Kidney (tissue), 14 donors: Measurements from ENCODE around the gene ATP8B1. TPM values are rescaled to one million over a fixed set of nuclear protein-coding genes. Genes with fewer than 3 reads are reported as not detected.

ENCODE experiments used
- DNase-seq, 5 donors: peaks; one replicate each; pipeline ENCODE4 v3.0.0-alpha.2; 2013 to 2020
- FAIRE-seq: peaks from 2 replicates; lab custom pipeline; 2012; peaks lifted over from hg19 to GRCh38; lab: Jason Lieb, UNC
- H3K27ac ChIP-seq, 2 donors: one replicate each; pipeline ENCODE4 v1.7.0; 2013; ENCODE audit warnings: low read depth in 2 of 2, low read length in 2 of 2, inconsistent platforms in 1 of 2
- H3K27me3 ChIP-seq: one replicate; pipeline ENCODE4 v1.7.1; 2013; ENCODE audit warnings: low read length, inconsistent platforms; ENCODE audit not compliant: control insufficient read depth, insufficient read depth
- H3K36me3 ChIP-seq, 3 donors: one replicate each; pipeline versions ENCODE4 v1.7.0 to v1.7.1; 2013; ENCODE audit warnings: low read length in 3 of 3, control low read depth in 1 of 3, inconsistent platforms in 1 of 3; ENCODE audit not compliant: insufficient read depth in 3 of 3, control insufficient read depth in 2 of 3
- H3K4me1 ChIP-seq, 3 donors: one replicate each; pipeline versions ENCODE4 v1.7.0 to v1.7.1; 2013; ENCODE audit warnings: low read length in 3 of 3, inconsistent platforms in 1 of 3, low read depth in 1 of 3; ENCODE audit not compliant: control insufficient read depth in 2 of 3, insufficient read depth in 2 of 3
- H3K4me3 ChIP-seq, 3 donors: one replicate each; pipeline versions ENCODE4 v1.7.0 to v1.8.1; 2013; ENCODE audit warnings: low read length in 3 of 3, control low read depth in 1 of 3, inconsistent platforms in 1 of 3
- H3K9ac ChIP-seq, 3 donors: one replicate each; pipeline versions ENCODE4 v1.7.0 to v1.7.1; 2013; ENCODE audit warnings: low read length in 3 of 3, control low read depth in 1 of 3, inconsistent platforms in 1 of 3
- H3K9me3 ChIP-seq, 3 donors: one replicate each; pipeline versions ENCODE4 v1.7.0 to v1.7.1; 2013; ENCODE audit warnings: low read length in 3 of 3, control low read depth in 1 of 3, inconsistent platforms in 1 of 3; ENCODE audit not compliant: control insufficient read depth in 2 of 3, insufficient read depth in 1 of 3
- CTCF ChIP-seq: IDR thresholded peaks from 3 replicates; pipeline ENCODE4 v1.5.1; 2012; ENCODE audit warnings: mild to moderate bottlenecking, moderate library complexity, borderline replicate concordance; ENCODE audit not compliant: insufficient read depth; ENCODE audit errors: extremely low read depth
- intact Hi-C: fragments of 100-400 bp; cut with DNase I; formaldehyde crosslinking; loops from one replicate; pipeline ENCODE4 v1.11.1; 2022
- polyA plus RNA-seq: library from polyadenylated mRNA; stranded (reverse); fragments of 350-450 nt; fragmentation: Illumina TruSeq; extraction: RNeasy Lipid Tissue Mini Kit (QIAGEN cat#74804); gene quantifications from one replicate; pipeline ENCODE4 v1.2.3, GENCODE V29; 2014; ENCODE audit warnings: low read depth, low replicate concordance; ENCODE audit not compliant: insufficient read depth
- total RNA-seq: library from RNA; stranded (reverse); fragmentation: NEBNext Ultra II Directional; extraction: Animal tissue kit (Norgen Biotek cat#: 25700); gene quantifications from one replicate; pipeline ENCODE4 v1.2.1, GENCODE V29; 2021
- donor health status: control.
- donor health status: control.
- donor health status: control.
- donor health status: control.
- donor health status: control.
- donor health status: DM: yes; HTN: yes; CAD: no.
- donor health status: Normal renal cell carcinoma (clear cell type).

The ATP8B1 gene
- total and polyA plus RNA-seq, 2 donors from 2014 or later, result 5.2 to 40.8 TPM

- TF ChIP-seq CTCF, result no peak
- no peak for FAIRE-seq
- peaks cover 0 to 6% (median 0%) of the 10 kb centered on the region in 3 donors for H3K9me3 ChIP-seq
- no peak for DNase-seq
- H3K4me1 ChIP-seq, result no peaks in the 10 kb centered on the region
- H3K4me3 ChIP-seq, result no peak overlapping the region
- H3K9ac ChIP-seq, result no peak overlapping the region
- no peaks in the 10 kb centered on the region for H3K27me3 ChIP-seq
- no peaks in the 10 kb centered on the region for H3K36me3 ChIP-seq
- intact Hi-C loops, result no loop called here
- no peak overlapping the region for H3K27ac ChIP-seq
Measured at GRCh38 chr18:57814555-57814954, 11.4 kb upstream of the ATP8B1 start.

DNA sequence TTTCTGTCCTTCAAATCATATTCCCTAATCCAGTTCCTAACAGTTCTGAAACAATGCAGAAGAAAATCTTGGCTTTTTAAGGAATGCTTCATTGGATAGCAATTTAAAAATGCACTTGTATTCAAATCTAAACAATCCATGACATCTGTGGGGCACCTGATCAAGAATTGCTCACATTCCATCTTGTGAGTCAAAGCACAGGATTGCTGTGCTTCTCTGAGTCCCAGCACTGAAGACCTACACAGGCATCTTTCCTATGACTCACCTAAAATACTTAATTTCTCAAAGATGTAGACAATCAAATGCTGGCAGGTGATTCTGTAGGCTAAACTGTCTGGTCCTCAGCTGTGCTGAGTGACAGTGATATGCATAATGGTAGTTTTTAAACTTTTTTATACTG, 10.1 kb upstream of the ATP8B1 start:
- no peaks in the 10 kb centered on the region for H3K4me1 ChIP-seq
- H3K9me3 ChIP-seq, result peaks cover 0 to 6% (median 0%) of the 10 kb centered on the region in 3 donors
- DNase-seq (no peak), FAIRE-seq (no peak)
- no peaks in the 10 kb centered on the region for H3K36me3 ChIP-seq
- no peaks in the 10 kb centered on the region for H3K27me3 ChIP-seq
- H3K4me3 ChIP-seq, result no peak overlapping the region
- intact Hi-C loops, result no loop called here
- H3K27ac ChIP-seq, result no peak overlapping the region
- no peak overlapping the region for H3K9ac ChIP-seq
- no peak for TF ChIP-seq CTCF

DNA sequence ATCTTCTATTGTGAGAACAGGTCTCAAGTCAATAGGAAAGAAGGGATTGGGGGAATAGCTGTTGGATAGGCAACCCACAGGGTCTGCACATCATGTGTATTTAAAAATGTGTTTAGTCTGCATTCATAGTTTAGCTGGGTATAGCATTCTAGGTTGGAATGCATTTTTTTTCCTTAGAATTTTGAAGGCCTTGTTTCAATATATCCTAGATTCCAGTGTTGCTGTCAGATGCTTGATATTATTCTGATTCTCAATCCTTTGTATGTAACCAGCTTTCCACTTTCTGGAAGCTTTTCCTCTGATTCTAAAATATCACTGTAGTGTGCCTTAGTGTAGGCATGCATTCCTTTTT, 9.0 kb upstream of the ATP8B1 start:
- no peak for TF ChIP-seq CTCF
- H3K27me3 ChIP-seq, result no peaks in the 10 kb centered on the region
- intact Hi-C loops, result no loop called here
- H3K27ac ChIP-seq, result no peak overlapping the region
- H3K4me3 ChIP-seq, result no peak overlapping the region
- H3K9ac ChIP-seq, result no peak overlapping the region
- no peaks in the 10 kb centered on the region for H3K36me3 ChIP-seq
- H3K4me1 ChIP-seq, result no peaks in the 10 kb centered on the region
- peaks cover 0 to 6% (median 0%) of the 10 kb centered on the region in 3 donors for H3K9me3 ChIP-seq
- DNase-seq (no peak), FAIRE-seq (no peak)

DNA sequence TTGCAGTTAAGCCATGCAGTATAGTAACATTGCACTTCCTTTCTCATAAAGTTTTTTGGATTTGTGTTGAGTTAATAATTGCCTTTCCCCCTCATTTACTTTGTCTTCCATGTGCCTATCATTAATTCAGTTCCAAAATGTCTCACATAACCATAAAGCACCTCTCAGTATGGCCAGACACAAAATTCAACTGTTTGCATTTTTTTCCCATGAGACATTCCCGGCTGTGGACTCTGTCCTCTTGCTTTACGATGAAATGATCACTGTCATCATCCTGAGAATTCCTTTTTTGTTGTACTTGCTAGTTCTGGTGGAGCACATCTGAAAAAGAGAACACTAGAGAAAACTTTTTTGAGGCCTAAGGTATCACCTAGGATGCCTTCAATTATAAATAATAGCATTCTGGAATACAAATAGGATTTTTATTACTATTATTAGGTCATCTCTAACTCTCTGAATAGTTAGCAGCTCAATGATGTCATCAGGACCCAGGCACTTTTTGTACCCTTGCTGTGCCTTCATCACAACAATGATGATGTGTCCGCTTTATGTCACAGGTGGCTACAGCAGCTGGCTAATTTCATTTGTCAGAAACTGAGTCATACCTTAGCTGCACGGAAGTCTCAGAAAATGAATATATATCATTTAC, 8.5 kb upstream of the ATP8B1 start:
- intact Hi-C loops, result no loop called here
- Histone ChIP-seq H3K9me3 (peaks cover 0 to 6% (median 0%) of the 10 kb centered on the region in 3 donors), H3K4me3 (no peak overlapping the region), H3K9ac (no peak overlapping the region), H3K27me3 (no peaks in the 10 kb centered on the region), H3K27ac (no peak overlapping the region), H3K4me1 (no peaks in the 10 kb centered on the region), H3K36me3 (no peaks in the 10 kb centered on the region)
- DNase-seq, result no peak
- TF ChIP-seq CTCF, result no peak
- FAIRE-seq, result no peak
